Activated CD4-positive, alpha-beta T cell treated with anti-CD3 and anti-CD28 coated beads, Interleukin-2, Interleukin-4, amounts not matched to agents 100 ng/mL and 50 ng/mL, durations not matched to agents 16 hours and 8 hours (primary cell): ENCODE measurements around the gene MAN1B1.

Source experiments
- DNase-seq: peaks from one replicate; pipeline ENCODE4 v3.0.0-alpha.2; 2020; ENCODE audit warnings: low spot score

Gene MAN1B1

GRCh38 chr9:137146527-137146918 is 59.7 kb downstream of the MAN1B1 start:
- DNase-seq, result no peak

GRCh38 chr9:137147091-137147792 is 60.5 kb downstream of the MAN1B1 start:
- DNase-seq, result no peak

- no peak for DNase-seq
Measured at GRCh38 chr9:137147793-137148160, 61.0 kb downstream of the MAN1B1 start.

- DNase-seq, result no peak
Measured at GRCh38 chr9:137148242-137148641, 61.5 kb downstream of the MAN1B1 start.

GRCh38 chr9:137148661-137149060 is 61.9 kb downstream of the MAN1B1 start:
- DNase-seq, result no peak

- no peak for DNase-seq
Measured at GRCh38 chr9:137149363-137149762, 62.6 kb downstream of the MAN1B1 start.

GRCh38 chr9:137149942-137150616 is 63.3 kb downstream of the MAN1B1 start:
- DNase-seq, result peak; percentile 61

- peak; percentile 78 for DNase-seq
Measured at GRCh38 chr9:137150617-137151457, 64.1 kb downstream of the MAN1B1 start.

GRCh38 chr9:137152844-137153405 is 66.1 kb downstream of the MAN1B1 start:
- no peak for DNase-seq

GRCh38 chr9:137156567-137157375 is 70.0 kb downstream of the MAN1B1 start:
- peak; percentile 61 for DNase-seq

GRCh38 chr9:137157618-137158415 is 71.0 kb downstream of the MAN1B1 start:
- no peak for DNase-seq

- DNase-seq, result no peak
Measured at GRCh38 chr9:137158625-137159024, 71.8 kb downstream of the MAN1B1 start.
